ENCODE measurements around the gene HAVCR2. TPM values are rescaled to one million over a fixed set of nuclear protein-coding genes. Genes with fewer than 3 reads are reported as not detected.

The HAVCR2 gene
- total RNA-seq, 1 donor from 2014 or later: 0.21 TPM

- no peaks in the 10 kb centered on the region for H3K9me3 Mint-ChIP-seq (ENCODE audit: unreplicated experiment)
- no peak overlapping the region for H3K27ac Mint-ChIP-seq (ENCODE audit: unreplicated experiment)
- H3K4me1 Mint-ChIP-seq (ENCODE audit: unreplicated experiment): no peaks in the 10 kb centered on the region
- TF ChIP-seq CTCF (IDR thresholded peaks at IDR 0.05): no peak
- H3K4me3 Mint-ChIP-seq (ENCODE audit: unreplicated experiment): no peak overlapping the region
- no peaks in the 10 kb centered on the region for H3K27me3 Mint-ChIP-seq (ENCODE audit: unreplicated experiment)
- no peaks in the 10 kb centered on the region for H3K36me3 Mint-ChIP-seq (ENCODE audit: unreplicated experiment)
- DNase-seq (ENCODE audit: extremely low spot score, unreplicated experiment): no peak
These were observed 4.2 kb upstream of the HAVCR2 start for GRCh38 chr5:157113002-157113401.

- no peak for TF ChIP-seq CTCF (IDR thresholded peaks at IDR 0.05)
- no peaks in the 10 kb centered on the region for H3K9me3 Mint-ChIP-seq (ENCODE audit: unreplicated experiment)
- no peak overlapping the region for H3K27ac Mint-ChIP-seq (ENCODE audit: unreplicated experiment)
- H3K4me1 Mint-ChIP-seq (ENCODE audit: unreplicated experiment): no peaks in the 10 kb centered on the region
- H3K36me3 Mint-ChIP-seq (ENCODE audit: unreplicated experiment): no peaks in the 10 kb centered on the region
- no peaks in the 10 kb centered on the region for H3K27me3 Mint-ChIP-seq (ENCODE audit: unreplicated experiment)
- no peak overlapping the region for H3K4me3 Mint-ChIP-seq (ENCODE audit: unreplicated experiment)
- DNase-seq (ENCODE audit: extremely low spot score, unreplicated experiment): no peak
These were observed 900 bp upstream of the HAVCR2 start for GRCh38 chr5:157109744-157110143.

GRCh38 chr5:157107508-157107907 is 1.3 kb downstream of the HAVCR2 start:
- Mint-ChIP-seq H3K4me3 (ENCODE audit: unreplicated experiment) (no peak overlapping the region), H3K36me3 (ENCODE audit: unreplicated experiment) (no peaks in the 10 kb centered on the region), H3K9me3 (ENCODE audit: unreplicated experiment) (no peaks in the 10 kb centered on the region), H3K4me1 (ENCODE audit: unreplicated experiment) (no peaks in the 10 kb centered on the region), H3K27me3 (ENCODE audit: unreplicated experiment) (no peaks in the 10 kb centered on the region), H3K27ac (ENCODE audit: unreplicated experiment) (no peak overlapping the region)
- no peak for TF ChIP-seq CTCF (IDR thresholded peaks at IDR 0.05)
- DNase-seq (ENCODE audit: extremely low spot score, unreplicated experiment): no peak

- no peak overlapping the region for H3K4me3 Mint-ChIP-seq (ENCODE audit: unreplicated experiment)
- DNase-seq (ENCODE audit: extremely low spot score, unreplicated experiment): no peak
These were observed 2.0 kb downstream of the HAVCR2 start for GRCh38 chr5:157106630-157107461.

More at GRCh38 chr5:157106630-157107461, 2.0 kb downstream of the HAVCR2 start:
- Mint-ChIP-seq H3K27ac (ENCODE audit: unreplicated experiment) (no peak overlapping the region), H3K4me1 (ENCODE audit: unreplicated experiment) (no peaks in the 10 kb centered on the region), H3K36me3 (ENCODE audit: unreplicated experiment) (no peaks in the 10 kb centered on the region), H3K27me3 (ENCODE audit: unreplicated experiment) (no peaks in the 10 kb centered on the region), H3K9me3 (ENCODE audit: unreplicated experiment) (no peaks in the 10 kb centered on the region)
- no peak for TF ChIP-seq CTCF (IDR thresholded peaks at IDR 0.05)

All from osteocyte (in vitro differentiated cells).